GM04504 (cell line): ENCODE results near the gene KIF13A.
"Not testable (repeated sequence)": the region's sequence is repeated elsewhere in the genome, so short reads cannot be mapped to it uniquely, and the experiment has no call there.

Experiments
- DNase-seq: peaks from one replicate; pipeline ENCODE4 v3.0.0-alpha.2; 2012; ENCODE audit warnings: low read depth

Gene KIF13A

GRCh38 chr6:17987447-17987696 lies at the start of gene KIF13A:
TSS of gene KIF13A (minus strand) at chr6:17987635. CDS start at chr6:17987463, 172 bp downstream.
- no peak for DNase-seq

GRCh38 chr6:18036781-18037180 lies 49.3 kb upstream of the KIF13A start:
- no peak for DNase-seq

GRCh38 chr6:18035330-18035854 lies 48.0 kb upstream of the KIF13A start:
- no peak for DNase-seq

- DNase-seq = no peak
Measured at GRCh38 chr6:18034798-18035202, 47.4 kb upstream of the KIF13A start.

GRCh38 chr6:18031680-18032256 lies 44.3 kb upstream of the KIF13A start:
- DNase-seq = no peak

- DNase-seq = no peak
Measured at GRCh38 chr6:18031189-18031588, 43.8 kb upstream of the KIF13A start.

- no peak for DNase-seq
Measured at GRCh38 chr6:18028332-18028731, 40.9 kb upstream of the KIF13A start.

GRCh38 chr6:18025596-18025995 lies 38.2 kb upstream of the KIF13A start:
- no peak for DNase-seq

GRCh38 chr6:18024876-18025275 lies 37.4 kb upstream of the KIF13A start:
- DNase-seq = no peak

- no peak for DNase-seq
Measured at GRCh38 chr6:18023891-18024290, 36.5 kb upstream of the KIF13A start.

GRCh38 chr6:18022398-18023231 lies 35.2 kb upstream of the KIF13A start:
- DNase-seq = no peak

- DNase-seq = no peak
Measured at GRCh38 chr6:18021166-18021850, 33.9 kb upstream of the KIF13A start.

GRCh38 chr6:18020545-18020944 lies 33.1 kb upstream of the KIF13A start:
- DNase-seq = not testable (repeated sequence)

GRCh38 chr6:18019539-18020534 lies 32.4 kb upstream of the KIF13A start:
- no peak for DNase-seq

- DNase-seq = not testable (repeated sequence)
Measured at GRCh38 chr6:18019133-18019532, 31.7 kb upstream of the KIF13A start.

GRCh38 chr6:18016698-18017097 lies 29.3 kb upstream of the KIF13A start:
- DNase-seq = no peak

- no peak for DNase-seq
Measured at GRCh38 chr6:18016133-18016532, 28.7 kb upstream of the KIF13A start.

GRCh38 chr6:18011287-18011686 lies 23.9 kb upstream of the KIF13A start:
- no peak for DNase-seq

- DNase-seq = not testable (repeated sequence)
Measured at GRCh38 chr6:18010540-18010939, 23.1 kb upstream of the KIF13A start.

GRCh38 chr6:18004256-18004985 lies 17.0 kb upstream of the KIF13A start:
- DNase-seq = no peak

GRCh38 chr6:17999425-17999824 lies 12.0 kb upstream of the KIF13A start:
- DNase-seq = no peak
